ENCODE results near the gene CTXN1.

The CTXN1 gene

GRCh38 chr19:7968796-7969554 lies 43.0 kb upstream of the CTXN1 start:
- H3K4me3 ChIP-seq (ENCODE audit: low read length) = no peak overlapping the region
- TF ChIP-seq CTCF (conservative IDR thresholded peaks at IDR 0.05; ENCODE audit: low read depth, low read length) = no peak
- DNase-seq (ENCODE audit: low read depth) = no peak

GRCh38 chr19:7968008-7968795 lies 42.3 kb upstream of the CTXN1 start:
- TF ChIP-seq CTCF (conservative IDR thresholded peaks at IDR 0.05; ENCODE audit: low read depth, low read length) = no peak
- no peak overlapping the region for H3K4me3 ChIP-seq (ENCODE audit: low read length)
- no peak for DNase-seq (ENCODE audit: low read depth)

DNA sequence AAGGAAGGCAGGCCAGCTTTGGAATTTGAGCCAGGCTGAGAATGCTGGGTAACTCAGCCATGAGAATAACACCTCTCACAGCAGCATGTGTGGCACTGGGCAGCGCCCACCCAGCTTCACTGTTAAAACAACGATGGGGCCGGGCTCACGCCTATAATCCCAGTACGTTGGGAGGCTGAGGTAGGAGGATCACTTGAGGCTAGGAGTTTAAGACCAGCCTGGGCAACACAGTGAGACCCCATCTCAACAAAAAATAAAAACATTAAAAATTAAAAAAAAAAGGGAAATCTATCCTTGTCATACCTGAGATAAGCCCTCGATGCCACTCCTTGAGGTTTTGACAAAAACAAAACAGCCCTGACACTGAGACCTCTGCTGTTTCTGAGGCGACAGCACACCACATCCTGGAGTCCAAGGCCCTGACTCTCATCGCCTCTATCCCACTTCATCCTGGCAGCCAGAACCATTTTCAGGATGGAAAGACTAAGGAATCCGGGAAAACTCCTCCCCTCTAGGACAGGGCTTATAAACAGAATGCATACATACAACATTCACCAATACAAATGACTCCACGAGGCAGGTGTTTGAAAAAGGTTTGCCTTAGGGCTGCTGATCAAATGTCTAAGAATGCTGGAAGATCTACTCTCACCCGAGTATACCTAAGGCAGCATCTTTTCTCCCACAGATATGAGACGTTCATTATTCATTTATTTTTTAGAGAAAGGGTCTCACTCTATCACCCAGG lies 40.2 kb upstream of the CTXN1 start:
- TF ChIP-seq CTCF (conservative IDR thresholded peaks at IDR 0.05; ENCODE audit: low read depth, low read length) = no peak
- no peak overlapping the region for H3K4me3 ChIP-seq (ENCODE audit: low read length)
- no peak for DNase-seq (ENCODE audit: low read depth)

- no peak for DNase-seq (ENCODE audit: low read depth)
- no peak overlapping the region for H3K4me3 ChIP-seq (ENCODE audit: low read length)
- no peak for TF ChIP-seq CTCF (conservative IDR thresholded peaks at IDR 0.05; ENCODE audit: low read depth, low read length)
These were observed 39.4 kb upstream of the CTXN1 start for GRCh38 chr19:7965259-7965841.

DNA sequence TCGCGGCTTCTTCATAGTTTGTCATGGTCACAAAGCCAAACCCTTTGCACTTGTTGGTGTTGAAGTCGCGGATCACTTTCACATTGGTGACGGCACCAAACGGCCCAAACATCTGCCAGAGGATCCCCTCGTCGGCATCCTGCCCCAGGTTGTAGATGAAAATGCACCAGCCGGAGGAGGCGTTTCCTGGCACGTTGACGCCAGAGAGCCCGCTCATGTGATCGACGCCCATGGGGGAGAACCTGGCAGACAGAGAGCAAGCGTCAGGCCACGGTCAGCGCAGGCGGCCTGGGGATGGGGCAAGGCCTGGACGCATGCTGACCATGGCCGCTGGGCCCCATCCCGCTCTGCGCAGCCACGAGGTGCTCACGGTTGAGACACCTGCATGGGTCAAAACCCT lies 37.6 kb upstream of the CTXN1 start:
- no peak for TF ChIP-seq CTCF (conservative IDR thresholded peaks at IDR 0.05; ENCODE audit: low read depth, low read length)
- H3K4me3 ChIP-seq (ENCODE audit: low read length) = no peak overlapping the region
- no peak for DNase-seq (ENCODE audit: low read depth)

GRCh38 chr19:7962644-7963268 lies 36.8 kb upstream of the CTXN1 start:
- no peak for TF ChIP-seq CTCF (conservative IDR thresholded peaks at IDR 0.05; ENCODE audit: low read depth, low read length)
- H3K4me3 ChIP-seq (ENCODE audit: low read length) = no peak overlapping the region
- DNase-seq (ENCODE audit: low read depth) = no peak
